ENCODE data around the gene SNRPD3. TPM values are rescaled to one million over a fixed set of nuclear protein-coding genes. Genes with fewer than 3 reads are reported as not detected.

Gene SNRPD3
- total RNA-seq, 2 donors from 2014 or later = 71.4 to 142 TPM

- intact Hi-C loops (cut with DNase I) = no loop called here
- peaks cover 10% of the 10 kb centered on the region for H3K36me3 ChIP-seq
- H3K4me3 ChIP-seq = peak overlapping the region; percentile 99
- H3K4me1 ChIP-seq = peaks cover 47% of the 10 kb centered on the region
- H3K27ac ChIP-seq = peak overlapping the region; percentile 100
- H3K27me3 ChIP-seq = no peaks in the 10 kb centered on the region
- H3K9ac ChIP-seq (ENCODE audit: low read depth in 2 of 2, low read length in 2 of 2) = peak overlapping the region; percentile 93 to 95
- peak; percentile 36 for DNase-seq
- TF ChIP-seq CTCF (IDR thresholded peaks at IDR 0.05) = no peak
- no peaks in the 10 kb centered on the region for H3K9me3 ChIP-seq
Observed at GRCh38 chr22:24553597-24554312, 2.0 kb upstream of the SNRPD3 start.

- H3K27me3 ChIP-seq = no peaks in the 10 kb centered on the region
- H3K36me3 ChIP-seq = peaks cover 10% of the 10 kb centered on the region
- H3K4me3 ChIP-seq = peak within 1 kb of the TSS; percentile 99
- TF ChIP-seq CTCF (IDR thresholded peaks at IDR 0.05) = no peak
- intact Hi-C loops (cut with DNase I) = no loop called here
- peak within 1 kb of the TSS; percentile 100 for H3K27ac ChIP-seq
- H3K9ac ChIP-seq (ENCODE audit: low read depth in 2 of 2, low read length in 2 of 2) = peak within 1 kb of the TSS; percentile 93 to 95
- DNase-seq = peak; percentile 63
- no peaks in the 10 kb centered on the region for H3K9me3 ChIP-seq
- peaks cover 46% of the 10 kb centered on the region for H3K4me1 ChIP-seq
Observed at GRCh38 chr22:24554313-24555164, 1.3 kb upstream of the SNRPD3 start, which contains the start of gene GUCD1. Gene GUCD1 (minus strand): TSS chr22:24555138. CDS start chr22:24554991, 147 bp downstream.

- no peak for DNase-seq
- H3K36me3 ChIP-seq = peaks cover 16% of the 10 kb centered on the region
Observed at GRCh38 chr22:24559471-24559870, 3.7 kb downstream of the SNRPD3 start.

GRCh38 chr22:24563246-24563645 lies 7.4 kb downstream of the SNRPD3 start:
- Histone ChIP-seq H3K4me1 (no peaks in the 10 kb centered on the region), H3K27ac (no peak overlapping the region), H3K4me3 (no peak overlapping the region), H3K9me3 (no peaks in the 10 kb centered on the region), H3K36me3 (peaks cover 11% of the 10 kb centered on the region), H3K9ac (ENCODE audit: low read depth in 2 of 2, low read length in 2 of 2) (no peak overlapping the region), H3K27me3 (no peaks in the 10 kb centered on the region)
- no peak for TF ChIP-seq CTCF (IDR thresholded peaks at IDR 0.05)
- DNase-seq = no peak
- intact Hi-C loops (cut with DNase I) = no loop called here

More at GRCh38 chr22:24559471-24559870, 3.7 kb downstream of the SNRPD3 start:
- no peak overlapping the region for H3K27ac ChIP-seq
- no peak overlapping the region for H3K9ac ChIP-seq (ENCODE audit: low read depth in 2 of 2, low read length in 2 of 2)
- no peaks in the 10 kb centered on the region for H3K27me3 ChIP-seq
- intact Hi-C loops (cut with DNase I) = no loop called here
- peaks cover 13% of the 10 kb centered on the region for H3K4me1 ChIP-seq
- no peaks in the 10 kb centered on the region for H3K9me3 ChIP-seq
- no peak overlapping the region for H3K4me3 ChIP-seq
- TF ChIP-seq CTCF (IDR thresholded peaks at IDR 0.05) = no peak

GRCh38 chr22:24564376-24565058 lies 8.7 kb downstream of the SNRPD3 start:
- Histone ChIP-seq H3K27me3 (no peaks in the 10 kb centered on the region), H3K4me1 (no peaks in the 10 kb centered on the region), H3K9me3 (no peaks in the 10 kb centered on the region), H3K4me3 (no peak overlapping the region), H3K36me3 (peaks cover 11% of the 10 kb centered on the region), H3K27ac (no peak overlapping the region), H3K9ac (ENCODE audit: low read depth in 2 of 2, low read length in 2 of 2) (no peak overlapping the region)
- intact Hi-C loops (cut with DNase I) = no loop called here
- TF ChIP-seq CTCF (IDR thresholded peaks at IDR 0.05) = no peak
- no peak for DNase-seq

Data from colonic mucosa (tissue), 4 donors.